NCI-H226 (cell line): ENCODE results near the gene FARP2.

Experiments used
- DNase-seq: peaks from one replicate; pipeline ENCODE4 v3.0.0-alpha.2; 2015

The FARP2 gene

DNA sequence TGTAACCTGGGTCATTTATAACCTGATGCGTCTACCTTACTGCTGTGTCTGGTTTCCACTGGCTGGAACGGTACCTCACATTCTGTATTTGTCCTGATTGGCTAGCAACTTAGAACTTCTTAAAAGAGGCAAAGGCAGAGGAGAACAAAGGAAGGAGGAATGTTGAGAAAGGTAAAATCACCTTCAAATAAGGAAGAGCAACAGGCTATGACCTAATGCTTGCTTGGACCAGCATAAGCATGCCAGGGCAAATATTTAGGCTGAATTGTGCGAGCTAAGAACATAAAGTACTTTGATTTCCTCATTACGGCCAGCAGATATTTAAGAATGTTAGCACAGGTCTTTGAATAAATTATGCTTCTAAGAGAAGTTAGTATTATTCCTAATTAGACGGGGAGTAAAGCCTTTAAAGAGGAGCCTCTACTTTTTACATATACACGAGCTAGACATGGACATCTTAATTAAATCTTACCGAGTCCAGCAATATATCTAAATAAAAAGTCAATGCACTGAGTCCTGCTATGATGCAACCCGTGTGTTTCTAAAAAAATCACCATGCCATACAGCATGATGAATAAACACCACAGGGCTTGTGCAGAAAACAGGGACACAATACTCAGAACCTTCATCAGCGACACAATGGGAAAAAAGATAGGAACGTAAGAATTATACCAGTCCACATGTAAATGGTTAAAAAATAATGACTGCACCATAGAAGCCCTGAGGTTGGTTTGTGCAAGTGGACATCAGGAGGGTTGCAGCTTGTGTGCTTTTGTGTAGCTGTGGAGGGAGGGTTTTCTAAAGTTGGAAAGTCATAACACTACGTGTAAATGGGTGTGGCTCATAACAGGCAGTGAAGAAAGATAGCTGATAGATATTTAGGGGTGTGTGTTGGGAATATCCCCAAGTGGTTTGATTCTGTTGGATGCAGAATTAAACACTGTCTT, 26.1 kb upstream of the FARP2 start:
- DNase-seq, result no peak

GRCh38 chr2:241330616-241330981, 25.5 kb upstream of the FARP2 start:
- DNase-seq, result no peak

GRCh38 chr2:241334813-241335212, 21.3 kb upstream of the FARP2 start:
- no peak for DNase-seq

- no peak for DNase-seq
These were observed 16.1 kb upstream of the FARP2 start for GRCh38 chr2:241339839-241340630.

DNA sequence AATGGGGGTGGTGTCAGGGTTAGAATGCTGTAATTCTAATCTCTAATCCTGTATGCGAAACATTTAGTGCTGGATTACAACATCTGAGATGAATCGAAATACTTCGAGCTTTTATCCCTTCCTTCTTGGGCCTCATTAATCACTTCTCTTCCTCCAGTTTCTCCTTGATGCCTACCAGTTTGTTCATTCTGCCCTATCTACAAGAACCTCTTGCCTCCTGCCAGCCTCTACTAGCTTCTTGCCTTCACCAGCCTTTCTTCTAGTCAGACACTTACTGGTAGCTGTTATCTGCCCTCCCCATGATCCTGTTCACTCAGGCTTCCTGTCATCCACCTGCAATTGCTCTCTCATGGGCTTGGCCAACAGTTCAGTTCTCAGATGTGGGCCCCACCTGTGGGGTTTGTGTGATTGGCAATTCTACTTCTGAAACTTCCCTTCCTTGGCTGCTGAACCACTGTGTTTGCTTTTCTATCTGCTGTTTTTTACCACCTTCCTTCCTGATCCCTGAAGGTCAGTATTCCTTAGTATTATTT, 15.4 kb upstream of the FARP2 start:
- no peak for DNase-seq

GRCh38 chr2:241344925-241345651, 11.0 kb upstream of the FARP2 start:
- no peak for DNase-seq

DNA sequence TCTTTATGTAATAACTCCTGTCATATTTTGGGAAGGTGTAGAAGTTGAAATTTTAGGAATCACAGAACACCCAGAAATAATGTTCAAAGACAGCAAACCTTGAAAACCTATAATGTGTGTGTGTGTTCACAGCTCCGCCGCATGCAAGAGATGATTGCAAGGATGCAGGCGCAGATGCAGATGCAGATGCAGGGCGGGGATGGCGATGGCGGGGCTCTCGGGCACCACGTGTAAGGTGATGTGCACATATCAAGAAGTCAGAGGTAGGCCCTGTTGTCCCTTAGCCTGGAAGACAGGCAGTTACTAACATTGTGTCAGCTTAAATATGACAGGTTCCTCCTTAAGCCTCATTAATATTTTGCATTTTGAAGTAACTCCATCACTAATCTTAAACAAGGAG, 6.1 kb upstream of the FARP2 start:
- DNase-seq, result no peak

GRCh38 chr2:241350530-241350877, 5.6 kb upstream of the FARP2 start:
- no peak for DNase-seq

GRCh38 chr2:241350878-241351639, 5.0 kb upstream of the FARP2 start:
- no peak for DNase-seq

- DNase-seq, result no peak
These were observed 4.4 kb upstream of the FARP2 start for GRCh38 chr2:241351640-241352031.

GRCh38 chr2:241352227-241352626, 3.9 kb upstream of the FARP2 start:
- no peak for DNase-seq

GRCh38 chr2:241354668-241355658, 1.1 kb upstream of the FARP2 start:
- peak; percentile 64 for DNase-seq

- DNase-seq, result no peak
These were observed 781 bp downstream of the FARP2 start for GRCh38 chr2:241356871-241357260.

- DNase-seq, result no peak
These were observed 1.4 kb downstream of the FARP2 start for GRCh38 chr2:241357531-241357930.

DNA sequence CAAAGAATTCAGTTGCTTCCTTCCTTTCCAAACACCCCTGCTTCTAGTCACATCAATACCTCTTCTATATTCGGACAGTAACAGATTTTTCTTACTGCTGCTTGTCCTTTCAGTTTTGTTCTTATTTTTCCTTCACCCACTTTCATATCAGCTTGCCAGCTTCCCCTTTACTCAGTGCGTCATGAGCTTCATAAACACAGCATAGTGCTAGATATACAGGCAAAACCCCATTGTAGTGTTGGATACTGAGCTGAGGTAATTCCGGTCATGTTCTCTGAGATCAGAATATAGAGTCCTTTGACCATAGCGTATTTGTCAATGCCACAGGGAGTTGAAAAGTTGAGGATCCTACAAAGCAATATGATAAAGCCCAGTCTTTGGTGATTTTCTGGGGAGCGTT, 2.4 kb downstream of the FARP2 start:
- DNase-seq, result no peak

GRCh38 chr2:241359481-241360045, 3.5 kb downstream of the FARP2 start:
- DNase-seq, result no peak

- no peak for DNase-seq
These were observed 7.3 kb downstream of the FARP2 start for GRCh38 chr2:241363426-241363825.

DNA sequence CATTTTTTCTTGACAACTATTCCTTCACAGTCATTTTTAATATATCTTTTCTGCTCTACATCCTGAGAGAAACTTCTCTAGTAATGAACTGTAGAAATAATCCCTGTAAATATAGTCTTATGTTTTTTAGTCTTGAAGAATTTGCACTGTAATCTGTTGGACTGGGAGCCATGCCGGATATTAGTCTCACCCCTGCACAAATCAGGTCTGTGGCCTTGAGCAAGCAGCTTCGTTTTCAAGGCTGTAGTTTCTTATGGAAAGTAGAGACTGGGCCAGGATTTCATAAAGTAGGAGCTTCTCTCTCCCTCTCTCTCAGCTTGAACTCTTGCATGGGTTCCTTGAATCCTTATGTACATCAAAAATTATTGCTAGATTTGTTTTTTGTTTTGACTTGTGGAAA, 8.7 kb downstream of the FARP2 start:
- no peak for DNase-seq

GRCh38 chr2:241366678-241367077, 10.6 kb downstream of the FARP2 start:
- no peak for DNase-seq

DNA sequence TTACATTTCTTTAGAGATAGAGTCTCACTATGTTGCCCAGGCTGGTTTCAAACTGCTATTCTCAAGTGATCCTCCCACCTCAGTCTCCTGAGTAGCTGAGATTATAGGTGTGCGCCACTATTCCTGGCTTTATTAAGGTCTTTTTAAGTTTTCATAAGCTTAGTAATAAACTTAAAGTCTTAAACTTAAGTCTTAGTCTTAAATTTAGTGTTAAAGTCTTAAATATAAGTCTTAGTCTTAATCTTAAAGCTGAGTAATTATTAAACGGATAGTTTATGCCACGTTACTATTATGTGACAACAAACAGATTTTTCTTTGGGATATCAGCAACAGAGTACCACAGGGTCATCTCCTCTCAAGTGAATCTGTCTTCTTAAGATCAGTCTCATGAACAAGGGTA, 12.6 kb downstream of the FARP2 start:
- no peak for DNase-seq
